Measurements from ENCODE around the gene PAK1IP1. TPM values are rescaled to one million over a fixed set of nuclear protein-coding genes. Genes with fewer than 3 reads are reported as not detected.
"Not testable (repeated sequence)": the region's sequence is repeated elsewhere in the genome, so short reads cannot be mapped to it uniquely, and the experiment has no call there.

PAK1IP1 gene
- polyA plus RNA-seq, 4 donors: 20.6 to 24.9 (median 21.7) TPM

DNA sequence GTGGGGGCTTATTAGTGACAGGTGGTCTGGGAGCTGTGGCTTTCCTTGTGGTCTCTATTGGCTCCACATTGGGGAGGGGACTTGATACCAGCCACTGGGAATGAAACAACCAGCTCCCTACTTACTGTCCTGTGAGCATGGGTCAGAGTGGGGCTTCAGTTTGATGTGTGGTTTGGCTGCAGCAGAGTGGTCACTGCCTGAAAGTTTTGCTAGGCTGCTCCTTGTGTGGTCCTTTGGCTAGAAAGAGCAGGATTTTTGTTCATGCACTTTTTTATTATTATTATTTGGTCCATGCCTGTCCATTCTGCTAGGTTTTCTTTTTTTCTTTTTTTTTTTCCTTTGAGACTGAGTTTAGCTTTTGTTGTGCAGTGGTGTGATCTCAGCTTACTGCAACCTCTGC lies 45.3 kb downstream of the PAK1IP1 start:
- DNase-seq (ENCODE audit: low read depth in 4 of 4, low spot score in 3 of 4): no peak

DNA sequence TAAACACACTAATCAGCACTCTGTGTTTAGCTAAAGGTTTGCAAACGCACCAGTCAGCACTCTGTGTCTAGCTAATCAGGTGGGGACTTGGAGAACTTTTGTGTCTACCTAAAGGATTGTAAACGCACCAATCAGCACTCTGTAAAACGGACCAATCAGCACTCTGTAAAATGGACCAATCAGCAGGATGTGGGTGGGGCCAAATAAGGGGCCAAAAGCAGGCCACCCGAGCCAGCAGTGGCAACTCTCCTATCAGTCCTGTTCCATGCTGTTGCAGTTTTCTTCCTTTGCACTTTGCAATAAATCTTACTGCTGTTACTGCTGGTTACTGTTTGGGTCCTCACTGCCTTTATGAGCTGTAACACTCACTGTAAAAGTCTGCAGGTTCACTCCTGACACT lies 46.9 kb downstream of the PAK1IP1 start:
- not testable (repeated sequence) for DNase-seq (ENCODE audit: low read depth in 4 of 4, low spot score in 3 of 4)

GRCh38 chr6:10742251-10742650 lies 47.5 kb downstream of the PAK1IP1 start:
- no peak for DNase-seq (ENCODE audit: low read depth in 4 of 4, low spot score in 3 of 4)

GRCh38 chr6:10743515-10743914 lies 48.7 kb downstream of the PAK1IP1 start:
- DNase-seq (ENCODE audit: low read depth in 4 of 4, low spot score in 3 of 4): no peak

DNA sequence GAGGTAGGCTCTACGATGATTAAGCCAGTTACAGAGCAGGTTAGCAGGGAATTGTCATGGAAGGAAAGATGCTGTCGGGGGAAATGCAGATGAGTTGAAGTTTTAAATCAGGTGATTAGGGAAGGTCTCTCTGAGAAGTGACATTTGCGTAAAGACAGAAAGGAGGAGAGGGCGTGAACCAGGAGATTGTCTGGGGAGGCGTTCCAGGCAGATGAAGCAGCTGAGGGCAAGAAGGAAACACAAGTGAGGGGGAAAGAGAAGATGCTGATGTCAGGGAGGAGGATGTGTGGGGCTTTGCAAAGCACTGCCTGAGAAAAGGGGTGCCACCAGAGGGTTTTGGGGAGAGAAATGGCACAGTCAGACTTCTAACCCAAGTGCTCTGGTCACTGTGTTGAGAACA lies 50.3 kb downstream of the PAK1IP1 start:
- DNase-seq (ENCODE audit: low read depth in 4 of 4, low spot score in 3 of 4): no peak

DNA sequence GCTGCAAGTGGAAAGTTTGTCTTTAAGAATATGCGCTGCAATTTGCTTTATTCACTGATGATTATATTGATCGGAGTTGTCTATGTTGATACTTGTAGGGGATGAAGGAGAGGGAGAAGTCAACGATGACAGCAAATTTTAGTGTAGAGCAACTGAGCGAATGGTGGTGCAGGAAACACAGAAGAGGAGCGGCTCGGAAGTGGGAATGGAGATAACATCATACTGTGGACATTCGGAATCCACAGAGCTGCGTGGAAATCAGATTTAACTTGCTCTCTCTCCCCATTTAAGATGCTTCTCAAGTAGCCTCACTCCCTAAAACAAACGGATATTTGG lies 52.1 kb downstream of the PAK1IP1 start:
- no peak for DNase-seq (ENCODE audit: low read depth in 4 of 4, low spot score in 3 of 4)

DNA sequence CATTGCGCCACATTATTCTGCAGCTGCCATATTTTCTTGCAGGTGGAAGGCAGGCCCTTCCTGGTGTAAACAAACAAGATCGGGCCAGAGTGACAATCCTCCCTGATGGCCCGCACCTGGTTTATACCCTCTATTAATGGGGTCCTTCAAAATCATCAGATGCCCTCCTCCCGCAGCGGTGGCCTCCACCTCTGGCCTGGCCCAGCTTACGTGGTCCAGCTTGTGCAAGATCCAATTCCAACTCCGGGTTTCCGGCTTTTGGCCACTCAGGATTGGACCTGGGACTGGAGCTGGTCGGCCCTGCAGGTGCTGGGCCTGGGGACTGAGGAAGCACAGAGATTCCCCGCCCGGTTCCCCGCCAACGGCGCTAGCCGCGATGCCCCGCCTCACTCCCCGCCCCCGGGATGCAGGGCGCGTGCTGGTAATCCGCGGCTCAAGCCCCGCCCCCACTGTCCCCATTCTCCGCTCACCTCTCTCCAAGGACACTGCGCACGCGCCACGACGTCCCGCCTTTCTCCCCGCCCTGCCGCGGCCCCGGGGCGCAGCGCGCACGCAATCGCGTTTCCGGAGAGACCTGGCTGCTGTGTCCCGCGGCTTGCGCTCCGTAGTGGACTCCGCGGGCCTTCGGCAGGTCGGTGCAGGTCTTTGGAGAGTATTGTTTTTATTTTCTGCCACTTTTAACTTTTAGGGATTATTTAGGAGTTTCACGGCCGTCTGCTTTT lies 52.6 kb downstream of the PAK1IP1 start, which contains the start of gene TMEM14B:
TMEM14B (plus strand) TSS at position 555 of the 722 bp plus-strand sequence. CDS start 1,441 bp downstream, outside the sequence.
- DNase-seq (ENCODE audit: low read depth in 4 of 4, low spot score in 3 of 4): peak; percentile 92 to 95 (median 94)

GRCh38 chr6:10749734-10750133 lies 55.0 kb downstream of the PAK1IP1 start:
- DNase-seq (ENCODE audit: low read depth in 4 of 4, low spot score in 3 of 4): no peak

DNA sequence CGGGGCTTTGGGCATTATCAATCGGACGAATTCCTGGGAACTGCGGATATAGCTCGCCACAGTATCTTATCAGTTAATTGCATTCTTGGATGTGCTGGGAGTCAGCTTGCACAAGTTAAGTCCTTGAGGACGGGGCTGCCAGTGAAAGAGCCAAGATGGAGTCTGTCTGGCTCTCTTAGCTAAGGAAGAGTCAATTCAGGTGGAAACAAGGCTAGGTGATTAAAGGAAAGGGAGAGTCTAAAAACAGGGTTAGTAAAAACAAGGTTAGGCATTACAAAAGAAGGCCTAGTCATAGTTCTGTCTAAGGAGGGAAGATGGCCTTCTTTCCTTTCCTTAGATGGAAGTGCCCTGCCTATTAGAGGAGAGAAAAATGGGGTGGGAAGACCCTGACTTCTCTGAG lies 55.8 kb downstream of the PAK1IP1 start:
- not testable (repeated sequence) for DNase-seq (ENCODE audit: low read depth in 4 of 4, low spot score in 3 of 4)

DNA sequence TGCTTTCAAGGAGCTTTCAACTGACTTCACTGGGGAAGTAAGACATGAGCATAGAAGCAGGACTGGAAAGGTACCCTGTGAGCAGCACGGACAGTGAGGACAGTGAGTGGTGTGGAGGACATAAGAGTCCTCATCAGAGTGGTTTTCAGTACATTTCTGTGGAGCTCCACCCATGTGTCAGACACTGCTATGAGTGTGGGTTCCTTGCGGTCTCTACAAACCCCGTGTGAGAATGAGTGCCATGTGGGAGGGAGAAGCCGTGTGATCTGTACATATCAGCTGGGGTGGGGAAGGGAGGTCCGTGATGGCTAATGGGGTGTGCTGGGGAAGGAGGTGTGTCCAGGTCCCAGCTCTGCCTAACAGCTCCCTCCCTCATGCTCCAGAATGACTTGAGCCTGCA lies 57.0 kb downstream of the PAK1IP1 start:
- not testable (repeated sequence) for DNase-seq (ENCODE audit: low read depth in 4 of 4, low spot score in 3 of 4)

- no peak for DNase-seq (ENCODE audit: low read depth in 4 of 4, low spot score in 3 of 4)
These were observed 61.3 kb downstream of the PAK1IP1 start for GRCh38 chr6:10756085-10756484.

Other genes with a start within 250 kb of the PAK1IP1 start
- 10 to 100 TPM in 3 of 4 donors, 1 to 10 TPM in 1; 5.7 to 18.8 (median 16.1) TPM for gene GCNT2, start 173.6 kb upstream of the PAK1IP1 start, polyA plus RNA-seq (ENCODE audit: insufficient read length in 4 of 4)
- gene C6orf52, start 356 bp upstream of the PAK1IP1 start, polyA plus RNA-seq (ENCODE audit: insufficient read length in 4 of 4): 1 to 10 TPM; 1.6 to 4.4 (median 3.1) TPM
- gene TMEM14C, start 28.1 kb downstream of the PAK1IP1 start, polyA plus RNA-seq (ENCODE audit: insufficient read length in 4 of 4): 100 to 1,000 TPM; 149 to 187 (median 161) TPM
- gene TMEM14B, start 52.8 kb downstream of the PAK1IP1 start, polyA plus RNA-seq (ENCODE audit: insufficient read length in 4 of 4): 100 to 1,000 TPM in 1 of 4 donors, 10 to 100 TPM in 3; 75.1 to 109 (median 95.8) TPM
- 1 to 10 TPM in 3 of 4 donors, under 1 TPM in 1; 0.45 to 2.8 (median 1.4) TPM for gene MAK, start 143.6 kb downstream of the PAK1IP1 start, polyA plus RNA-seq (ENCODE audit: insufficient read length in 4 of 4)
- under 1 TPM in 1 of 4 donors, not detected in 3; 0.14 TPM for gene GCM2, start 187.1 kb downstream of the PAK1IP1 start, polyA plus RNA-seq (ENCODE audit: insufficient read length in 4 of 4)
- 1 to 10 TPM; 3.8 to 6.9 (median 4.4) TPM for gene SYCP2L, start 192.1 kb downstream of the PAK1IP1 start, polyA plus RNA-seq (ENCODE audit: insufficient read length in 4 of 4)